SK-N-SH treated with all-trans-retinoic acid at 6 μM for 48 hours (cell line): ENCODE results near the gene THOP1.

ENCODE experiments used
- ATAC-seq: fragments of 200-7000 bp; cut with Tn5 transposase; 3 replicates; pipeline ENCODE4 v1.9.1; 2020; ENCODE audit warnings: mild to moderate bottlenecking, moderate library complexity
- ARNTL ChIP-seq: fragments of 450-650 bp; formaldehyde crosslinking; IDR thresholded peaks from 2 replicates; pipeline ENCODE4 v1.5.0; 2020; ENCODE audit warnings: low read depth, mild to moderate bottlenecking, moderate library complexity, borderline replicate concordance
- BACH2 ChIP-seq: fragments of 250-450 bp; sonication (Bioruptor Pico); IDR thresholded peaks from 2 replicates; pipeline ENCODE4 v1.9.0; 2021; ENCODE audit warnings: mild to moderate bottlenecking, borderline replicate concordance
- ESRRG ChIP-seq: fragments of 250-450 bp; sonication (Bioruptor Pico); IDR thresholded peaks from 2 replicates; pipeline ENCODE4 v1.6.1; 2021; ENCODE audit warnings: mild to moderate bottlenecking
- GLIS3 ChIP-seq: fragments of 250-450 bp; sonication (Bioruptor Pico); IDR thresholded peaks from 2 replicates; pipeline ENCODE4 v1.5.0; 2020; ENCODE audit warnings: mild to moderate bottlenecking, moderate library complexity
- ISL1 ChIP-seq: fragments of 250-450 bp; sonication (Bioruptor Pico); IDR thresholded peaks from 2 replicates; pipeline ENCODE4 v2.1.2; 2022; ENCODE audit warnings: mild to moderate bottlenecking, moderate library complexity
- OSR1 ChIP-seq: fragments of 250-450 bp; sonication (Bioruptor Pico); IDR thresholded peaks from 2 replicates; pipeline ENCODE4 v1.8.0; 2022; ENCODE audit warnings: moderate library complexity, mild to moderate bottlenecking, inconsistent platforms
- RARB ChIP-seq: fragments of 250-450 bp; sonication (Bioruptor Pico); IDR thresholded peaks from 2 replicates; pipeline ENCODE4 v1.8.0; 2021; ENCODE audit warnings: mild to moderate bottlenecking, moderate library complexity
- SNAI2 ChIP-seq: fragments of 250-450 bp; sonication (Bioruptor Pico); IDR thresholded peaks from 2 replicates; pipeline ENCODE4 v1.5.0; 2020; ENCODE audit warnings: mild to moderate bottlenecking, moderate library complexity
- TCF4 ChIP-seq: fragments of 250-450 bp; sonication (Bioruptor Pico); IDR thresholded peaks from 2 replicates; pipeline ENCODE4 v1.8.0; 2021; ENCODE audit warnings: mild to moderate bottlenecking, moderate library complexity, borderline replicate concordance
- ZC3H10 ChIP-seq: fragments of 250-450 bp; sonication (Bioruptor Pico); IDR thresholded peaks from 2 replicates; pipeline ENCODE4 v1.5.1; 2021; ENCODE audit warnings: mild to moderate bottlenecking, moderate library complexity
- ZFP30 ChIP-seq: fragments of 450-650 bp; formaldehyde crosslinking; IDR thresholded peaks from 2 replicates; pipeline ENCODE4 v1.5.0; 2022; ENCODE audit warnings: mild to moderate bottlenecking, moderate library complexity
- ZNF70 ChIP-seq: fragments of 450-650 bp; formaldehyde crosslinking; IDR thresholded peaks from 2 replicates; pipeline ENCODE4 v1.5.0; 2020; ENCODE audit warnings: mild to moderate bottlenecking, moderate library complexity
- ZNF8 ChIP-seq: fragments of 450-650 bp; formaldehyde crosslinking; IDR thresholded peaks from 2 replicates; pipeline ENCODE4 v1.5.0; 2020; ENCODE audit warnings: mild to moderate bottlenecking, moderate library complexity
- TF ChIP-seq, protein P1 (sequence below): fragments of 250-450 bp; sonication (Bioruptor Pico); IDR thresholded peaks from 2 replicates; pipeline ENCODE4 v1.5.1; 2020; ENCODE audit warnings: low read depth, mild to moderate bottlenecking, moderate library complexity
- TF ChIP-seq, protein P2 (sequence below): fragments of 250-450 bp; sonication (Bioruptor Pico); IDR thresholded peaks from 2 replicates; pipeline ENCODE4 v1.8.0; 2021; ENCODE audit warnings: low read depth, mild to moderate bottlenecking, moderate library complexity, borderline replicate concordance
- TF ChIP-seq, protein P3 (sequence below): fragments of 250-450 bp; sonication (Bioruptor Pico); IDR thresholded peaks from 2 replicates; pipeline ENCODE4 v1.8.0; 2020; ENCODE audit warnings: mild to moderate bottlenecking, moderate library complexity, borderline replicate concordance

The THOP1 gene

DNA sequence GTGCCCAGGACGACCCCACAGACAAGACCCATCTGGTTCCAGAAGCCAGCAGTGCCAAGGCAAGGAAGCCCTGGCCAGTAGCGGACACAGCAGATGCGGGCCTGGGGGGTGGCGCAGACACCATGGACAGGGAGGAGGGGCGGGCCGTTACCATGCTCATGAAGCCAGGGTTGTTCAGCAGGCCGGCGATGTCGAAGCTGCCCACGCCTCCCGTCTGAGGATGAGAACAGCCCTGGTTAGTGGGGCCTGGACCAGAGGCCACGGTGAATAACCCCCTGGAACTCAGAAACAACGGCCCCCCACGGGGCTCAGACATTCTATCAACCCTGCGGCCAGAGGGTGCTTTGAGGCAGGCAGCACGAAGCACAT, 24.0 kb upstream of the THOP1 start (continued):
- TF ChIP-seq, protein P1, sequence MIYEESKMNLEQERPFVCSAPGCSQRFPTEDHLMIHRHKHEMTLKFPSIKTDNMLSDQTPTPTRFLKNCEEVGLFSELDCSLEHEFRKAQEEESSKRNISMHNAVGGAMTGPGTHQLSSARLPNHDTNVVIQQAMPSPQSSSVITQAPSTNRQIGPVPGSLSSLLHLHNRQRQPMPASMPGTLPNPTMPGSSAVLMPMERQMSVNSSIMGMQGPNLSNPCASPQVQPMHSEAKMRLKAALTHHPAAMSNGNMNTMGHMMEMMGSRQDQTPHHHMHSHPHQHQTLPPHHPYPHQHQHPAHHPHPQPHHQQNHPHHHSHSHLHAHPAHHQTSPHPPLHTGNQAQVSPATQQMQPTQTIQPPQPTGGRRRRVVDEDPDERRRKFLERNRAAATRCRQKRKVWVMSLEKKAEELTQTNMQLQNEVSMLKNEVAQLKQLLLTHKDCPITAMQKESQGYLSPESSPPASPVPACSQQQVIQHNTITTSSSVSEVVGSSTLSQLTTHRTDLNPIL: no peak
- no peak for TF ChIP-seq GLIS3 (CRISPR knock-in tag)

DNA sequence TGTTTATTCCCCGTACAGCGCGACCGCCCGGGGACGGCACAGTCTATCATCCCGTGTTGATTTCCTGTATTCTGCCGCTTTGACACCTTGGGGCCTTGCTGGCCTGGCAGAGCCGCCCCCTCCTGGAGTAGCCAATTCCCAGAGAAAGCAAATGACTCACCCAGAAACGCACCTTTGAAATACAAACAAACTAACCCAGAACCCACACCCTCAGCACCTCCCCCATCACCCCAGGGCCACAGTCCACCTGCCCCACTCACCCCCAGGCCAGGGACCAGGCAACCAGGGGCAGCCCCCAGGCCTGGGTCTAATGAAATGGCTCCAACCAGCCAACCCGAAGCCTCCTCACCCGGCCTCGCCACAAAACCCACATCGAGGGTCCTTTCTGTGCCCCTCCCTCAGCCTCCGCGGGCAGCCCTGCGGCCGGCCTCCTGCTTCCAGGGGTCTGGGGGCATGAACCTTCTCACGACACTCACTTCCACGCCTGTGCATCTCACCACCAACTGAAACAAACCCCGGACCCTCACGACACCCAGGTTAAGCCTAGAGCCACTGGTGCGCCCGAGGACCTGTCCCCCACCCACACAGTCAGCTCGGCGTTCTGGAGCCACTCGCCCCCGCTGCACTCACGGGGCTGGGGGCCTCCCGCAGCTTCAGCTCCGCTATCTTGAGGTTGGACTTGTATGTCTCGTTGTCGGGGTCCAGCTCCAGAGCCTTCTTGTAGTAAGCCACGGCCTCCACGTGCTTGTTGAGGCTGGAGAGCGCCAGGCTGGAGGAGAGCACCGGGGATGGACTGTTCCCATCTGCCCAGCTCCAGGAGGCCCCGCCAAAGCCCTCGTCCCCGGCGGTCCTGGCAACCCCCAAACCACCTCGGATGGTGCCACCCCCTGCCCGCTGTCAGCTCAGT, 23.2 kb upstream of the THOP1 start:
- TF ChIP-seq SNAI2 (CRISPR knock-in tag) (no peak), ESRRG (CRISPR knock-in tag) (no peak), OSR1 (CRISPR knock-in tag) (no peak), ISL1 (CRISPR knock-in tag) (no peak), TCF4 (no peak)
- TF ChIP-seq, protein P2, sequence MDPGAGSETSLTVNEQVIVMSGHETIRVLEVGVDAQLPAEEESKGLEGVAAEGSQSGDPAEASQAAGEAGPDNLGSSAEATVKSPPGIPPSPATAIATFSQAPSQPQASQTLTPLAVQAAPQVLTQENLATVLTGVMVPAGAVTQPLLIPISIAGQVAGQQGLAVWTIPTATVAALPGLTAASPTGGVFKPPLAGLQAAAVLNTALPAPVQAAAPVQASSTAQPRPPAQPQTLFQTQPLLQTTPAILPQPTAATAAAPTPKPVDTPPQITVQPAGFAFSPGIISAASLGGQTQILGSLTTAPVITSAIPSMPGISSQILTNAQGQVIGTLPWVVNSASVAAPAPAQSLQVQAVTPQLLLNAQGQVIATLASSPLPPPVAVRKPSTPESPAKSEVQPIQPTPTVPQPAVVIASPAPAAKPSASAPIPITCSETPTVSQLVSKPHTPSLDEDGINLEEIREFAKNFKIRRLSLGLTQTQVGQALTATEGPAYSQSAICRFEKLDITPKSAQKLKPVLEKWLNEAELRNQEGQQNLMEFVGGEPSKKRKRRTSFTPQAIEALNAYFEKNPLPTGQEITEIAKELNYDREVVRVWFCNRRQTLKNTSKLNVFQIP: no peak
- ATAC-seq: no peak

DNA sequence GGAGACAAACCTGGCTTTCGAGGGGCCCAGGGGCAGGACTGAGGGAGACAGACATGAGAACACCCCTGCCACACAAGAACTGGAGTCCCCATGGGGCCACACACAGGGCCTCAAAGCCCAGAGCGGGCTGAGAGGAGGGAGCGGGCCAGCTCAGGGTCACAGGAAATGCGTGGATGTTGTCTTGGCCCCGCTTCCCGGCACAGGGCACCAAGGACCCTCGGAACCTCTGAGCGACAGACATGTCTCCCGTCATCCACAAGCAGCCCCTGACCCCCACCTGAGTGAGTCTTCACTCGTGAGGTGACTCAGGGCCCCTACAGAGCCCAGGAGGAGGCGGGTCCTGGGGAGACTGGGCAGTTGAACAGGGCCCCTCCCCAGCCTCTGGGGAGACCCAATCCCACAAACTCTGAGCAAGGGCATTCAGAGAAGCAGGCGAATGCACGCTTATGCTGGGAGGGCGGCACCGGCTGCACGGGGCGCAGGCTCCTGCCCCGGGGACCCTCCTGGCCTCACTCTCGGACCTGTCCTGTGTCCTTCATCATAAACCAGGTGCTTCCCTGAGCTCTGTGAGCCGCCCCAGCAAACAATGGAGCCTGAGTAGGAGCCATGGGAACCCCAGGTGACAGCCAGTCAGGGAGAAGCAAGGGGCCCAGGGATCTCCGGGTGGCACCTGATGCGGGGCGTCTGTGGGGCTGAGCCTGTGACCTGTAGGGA, 22.4 kb upstream of the THOP1 start:
- TF ChIP-seq TCF4 (no peak), ISL1 (CRISPR knock-in tag) (no peak), RARB (CRISPR knock-in tag) (no peak), SNAI2 (CRISPR knock-in tag) (no peak), ESRRG (CRISPR knock-in tag) (no peak), ZNF8 (CRISPR knock-in tag) (no peak), OSR1 (CRISPR knock-in tag) (no peak), ZFP30 (CRISPR knock-in tag) (no peak), GLIS3 (CRISPR knock-in tag) (no peak), ARNTL (CRISPR knock-in tag) (no peak), ZC3H10 (no peak), BACH2 (CRISPR knock-in tag) (no peak)
- TF ChIP-seq, protein P1: no peak
- TF ChIP-seq, protein P2: no peak
- TF ChIP-seq, protein P3, sequence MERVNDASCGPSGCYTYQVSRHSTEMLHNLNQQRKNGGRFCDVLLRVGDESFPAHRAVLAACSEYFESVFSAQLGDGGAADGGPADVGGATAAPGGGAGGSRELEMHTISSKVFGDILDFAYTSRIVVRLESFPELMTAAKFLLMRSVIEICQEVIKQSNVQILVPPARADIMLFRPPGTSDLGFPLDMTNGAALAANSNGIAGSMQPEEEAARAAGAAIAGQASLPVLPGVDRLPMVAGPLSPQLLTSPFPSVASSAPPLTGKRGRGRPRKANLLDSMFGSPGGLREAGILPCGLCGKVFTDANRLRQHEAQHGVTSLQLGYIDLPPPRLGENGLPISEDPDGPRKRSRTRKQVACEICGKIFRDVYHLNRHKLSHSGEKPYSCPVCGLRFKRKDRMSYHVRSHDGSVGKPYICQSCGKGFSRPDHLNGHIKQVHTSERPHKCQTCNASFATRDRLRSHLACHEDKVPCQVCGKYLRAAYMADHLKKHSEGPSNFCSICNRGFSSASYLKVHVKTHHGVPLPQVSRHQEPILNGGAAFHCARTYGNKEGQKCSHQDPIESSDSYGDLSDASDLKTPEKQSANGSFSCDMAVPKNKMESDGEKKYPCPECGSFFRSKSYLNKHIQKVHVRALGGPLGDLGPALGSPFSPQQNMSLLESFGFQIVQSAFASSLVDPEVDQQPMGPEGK (CRISPR knock-in tag): no peak
- TF ChIP-seq, all 23 proteins: peak for 0
- ATAC-seq: no peak

DNA sequence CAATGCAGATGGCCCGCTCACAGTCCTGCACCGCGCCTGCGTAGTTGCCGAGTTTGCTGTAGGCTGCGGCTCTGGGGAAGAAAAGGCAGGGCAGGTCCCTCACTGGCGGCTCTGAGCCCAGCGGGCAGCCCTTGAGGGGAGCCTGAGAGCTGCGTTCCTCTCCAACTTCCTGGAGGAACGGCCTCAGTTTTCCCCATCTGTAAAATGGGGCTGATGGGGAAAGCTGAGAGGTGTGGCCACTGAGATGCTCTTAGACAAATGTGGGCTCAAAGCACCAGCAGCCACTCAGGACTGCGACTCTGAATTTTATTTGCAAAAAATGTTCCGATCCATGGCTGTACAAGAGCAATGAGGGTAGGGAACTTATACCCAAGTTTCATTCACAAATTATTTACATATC, 21.6 kb upstream of the THOP1 start:
- no peak for ATAC-seq
- TF ChIP-seq ZNF70 (CRISPR knock-in tag): no peak
- no peak for TF ChIP-seq OSR1 (CRISPR knock-in tag)
- no peak for TF ChIP-seq ZC3H10
- TF ChIP-seq RARB (CRISPR knock-in tag): no peak
- TF ChIP-seq ARNTL (CRISPR knock-in tag): no peak
- no peak for TF ChIP-seq TCF4

DNA sequence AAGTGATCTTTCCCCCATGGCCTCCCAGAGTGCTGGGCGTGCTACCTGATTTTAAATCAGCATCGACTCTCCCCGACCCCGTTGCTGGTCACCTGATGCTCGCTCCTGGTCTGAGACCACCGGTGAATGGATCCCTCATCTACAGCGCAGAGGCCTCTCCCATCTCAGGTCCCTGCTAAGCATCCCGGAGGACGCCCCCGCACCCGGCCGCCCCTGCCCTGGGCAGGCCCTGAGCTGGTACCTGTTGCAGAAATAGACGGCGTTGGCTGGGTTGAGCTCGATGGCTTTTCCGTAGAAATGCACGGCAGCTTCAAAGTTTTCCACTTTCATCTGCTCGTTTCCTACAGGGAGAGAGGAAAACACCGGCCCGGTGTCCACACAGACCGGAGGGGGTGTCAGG, 20.4 kb upstream of the THOP1 start:
- no peak for ATAC-seq
- TF ChIP-seq TCF4 (no peak), OSR1 (CRISPR knock-in tag) (no peak)
